MCF 10A (cell line): ENCODE data around the gene FBXO3. TPM values are rescaled to one million over a fixed set of nuclear protein-coding genes. Genes with fewer than 3 reads are reported as not detected.

Source experiments
- BruUV-seq: library from RNA; stranded (reverse); fragments of 400-500 nt; replicated peaks from 2 replicates; lab custom pipeline; 2021; lab: Mats Ljungman, UMichigan
- CTCF ChIA-PET: fragments of 300-600 bp; sonication (Branson Sonifier 250); formaldehyde crosslinking; extraction: SDS; loops from one replicate; lab custom pipeline; 2021; ENCODE audit warnings: antibody characterized with exemption, inconsistent platforms; lab: Yijun Ruan, JAX
- POLR2A ChIA-PET: fragments of 300-600, 350-650 bp; sonication (Branson Sonifier 250); formaldehyde crosslinking; extraction: SDS; loops from one replicate; lab custom pipeline; 2020; ENCODE audit warnings: antibody characterized with exemption, inconsistent platforms; lab: Yijun Ruan, JAX
- DNase-seq: peaks from one replicate; pipeline ENCODE4 v3.0.0-alpha.2; 2018; ENCODE audit not compliant: unreplicated experiment
- H3K27ac Mint-ChIP-seq: one replicate; pipeline ENCODE4 v1.8.0; 2022; ENCODE audit warnings: mild to moderate bottlenecking, low read depth, mixed read lengths; ENCODE audit not compliant: unreplicated experiment
- H3K27me3 Mint-ChIP-seq: one replicate; pipeline ENCODE4 v1.8.0; 2022; ENCODE audit warnings: mixed read lengths; ENCODE audit not compliant: insufficient read depth, unreplicated experiment
- H3K36me3 Mint-ChIP-seq: one replicate; pipeline ENCODE4 v1.8.0; 2022; ENCODE audit warnings: mild to moderate bottlenecking, moderate library complexity, mixed read lengths; ENCODE audit not compliant: insufficient read depth, unreplicated experiment
- H3K4me1 Mint-ChIP-seq: one replicate; pipeline ENCODE4 v1.8.0; 2022; ENCODE audit warnings: mixed read lengths; ENCODE audit not compliant: insufficient read depth, unreplicated experiment
- H3K4me3 Mint-ChIP-seq: one replicate; pipeline ENCODE4 v1.8.0; 2022; ENCODE audit warnings: mild to moderate bottlenecking, moderate library complexity, mixed read lengths; ENCODE audit not compliant: unreplicated experiment
- H3K9me3 Mint-ChIP-seq: one replicate; pipeline ENCODE4 v1.8.0; 2022; ENCODE audit warnings: mixed read lengths; ENCODE audit not compliant: unreplicated experiment
- CTCF ChIP-seq: fragments of 200-600 bp; IDR thresholded peaks from one replicate; pipeline ENCODE4 v1.8.0; 2022; ENCODE audit warnings: antibody characterized with exemption, mild to moderate bottlenecking; ENCODE audit not compliant: unreplicated experiment
- intact Hi-C: fragments of 100-400 bp; cut with micrococcal nuclease; formaldehyde crosslinking; loops from 2 replicates; pipeline ENCODE4 v1.14.1; 2022
- total RNA-seq: library from RNA; stranded (reverse); gene quantifications from 2 replicates; pipeline ENCODE4 v1.2.3, GENCODE V29; 2022

The FBXO3 gene
- total RNA-seq, 1 experiment from 2014 or later: 20.1 TPM

- Mint-ChIP-seq H3K4me1 (peaks cover 49% of the 10 kb centered on the region), H3K27ac (peak within 1 kb of the TSS; percentile 90), H3K9me3 (no peaks in the 10 kb centered on the region), H3K27me3 (no peaks in the 10 kb centered on the region), H3K4me3 (peak within 1 kb of the TSS; percentile 88), H3K36me3 (peaks cover 39% of the 10 kb centered on the region)
- TF ChIP-seq CTCF: no peak
- ChIA-PET POLR2A (interaction anchor here (0.5 to 11.3 kb wide), 37 partner anchors 9 to 1403 kb away, joined by 3 to 409 read pairs (median 4); partner anchors contain the start of genes C11orf91, CSTF3, FBXO3 and HIPK3), CTCF (interaction anchor here (0.5 to 8.1 kb wide), 10 partner anchors 12 to 474 kb away, joined by 3 to 78 read pairs (median 3); no protein-coding TSS in a partner anchor)
- intact Hi-C loops: loop anchor here (1.0 to 5.0 kb wide), 4 partner anchors 20 to 756 kb away; no protein-coding TSS in a partner anchor
- no TSS peak for BruUV-seq
- DNase-seq: peak; percentile 96
These were observed 38.0 kb downstream of the FBXO3 start, which contains the start of gene CD59 for GRCh38 chr11:33736148-33736812. Gene CD59, minus strand, starts transcription at chr11:33736423. Its CDS starts 13,978 bp downstream, at chr11:33722445.

- ChIA-PET CTCF (interaction anchor here (0.6 to 8.1 kb wide), 4 partner anchors 11 to 370 kb away, joined by 3 to 78 read pairs (median 3); no protein-coding TSS in a partner anchor), POLR2A (interaction anchor here (0.6 to 11.3 kb wide), 28 partner anchors 7 to 1404 kb away, joined by 3 to 409 read pairs (median 5); partner anchors contain the start of genes C11orf91, CSTF3, FBXO3 and HIPK3)
- no peaks in the 10 kb centered on the region for H3K9me3 Mint-ChIP-seq
- H3K4me3 Mint-ChIP-seq: peak overlapping the region; percentile 88
- intact Hi-C loops: loop anchor here (1.0 to 5.0 kb wide), 4 partner anchors 19 to 757 kb away; no protein-coding TSS in a partner anchor
- no peak for TF ChIP-seq CTCF
- H3K27ac Mint-ChIP-seq: peak overlapping the region; percentile 90
- no TSS peak for BruUV-seq
- DNase-seq: peak; percentile 46
- H3K36me3 Mint-ChIP-seq: peaks cover 46% of the 10 kb centered on the region
- H3K4me1 Mint-ChIP-seq: peaks cover 56% of the 10 kb centered on the region
- no peaks in the 10 kb centered on the region for H3K27me3 Mint-ChIP-seq
These were observed 38.8 kb downstream of the FBXO3 start for GRCh38 chr11:33735271-33736147.

- Mint-ChIP-seq H3K4me3 (peak overlapping the region; percentile 88), H3K27me3 (no peaks in the 10 kb centered on the region), H3K36me3 (peaks cover 52% of the 10 kb centered on the region), H3K9me3 (no peaks in the 10 kb centered on the region), H3K27ac (peak overlapping the region; percentile 90), H3K4me1 (peaks cover 62% of the 10 kb centered on the region)
- intact Hi-C loops: loop anchor here (5.0 kb wide), 2 partner anchors 567 to 758 kb away; no protein-coding TSS in a partner anchor
- ChIA-PET POLR2A (interaction anchor here (0.9 to 11.3 kb wide), 12 partner anchors 8 to 573 kb away, joined by 3 to 409 read pairs (median 6); partner anchors contain the start of genes C11orf91, CSTF3 and FBXO3), CTCF (interaction anchor here (0.8 to 8.1 kb wide), 3 partner anchors 8 to 33 kb away, joined by 3 to 78 read pairs (median 8); partner anchors contain the start of gene C11orf91)
- DNase-seq: peak; percentile 69
- BruUV-seq: TSS peak; percentile 91
- no peak for TF ChIP-seq CTCF
These were observed 39.7 kb downstream of the FBXO3 start for GRCh38 chr11:33734441-33735270.
